Stimulated activated CD4-positive, alpha-beta T cell treated with anti-CD3 and anti-CD28 coated beads, Interleukin-15, amount 100 ng/mL, for 24 hours (primary cell): ENCODE results near the gene MTAP.

ENCODE experiments used
- DNase-seq: peaks from one replicate; pipeline ENCODE4 v3.0.0-alpha.2; 2020

The MTAP gene

DNA sequence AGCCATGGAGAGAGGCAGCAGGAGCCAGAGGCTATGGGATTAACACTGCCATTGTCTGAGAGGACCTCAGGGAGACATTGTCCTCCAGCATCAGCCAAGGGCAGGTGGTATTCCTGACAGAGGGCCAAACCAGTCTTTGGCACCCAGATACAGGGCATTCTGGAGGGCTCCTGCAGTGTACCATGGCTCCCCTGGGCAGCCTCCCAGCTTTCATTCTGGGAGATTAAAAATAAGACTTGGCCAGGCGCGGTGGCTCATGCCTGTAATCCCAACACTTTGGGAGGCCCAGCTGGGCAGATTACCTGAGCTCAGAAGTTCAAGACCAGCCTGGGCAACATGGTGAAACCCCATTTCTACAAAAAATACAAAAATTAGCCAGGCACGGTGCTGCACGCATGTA, 4.2 kb downstream of the MTAP start:
- DNase-seq = no peak

DNA sequence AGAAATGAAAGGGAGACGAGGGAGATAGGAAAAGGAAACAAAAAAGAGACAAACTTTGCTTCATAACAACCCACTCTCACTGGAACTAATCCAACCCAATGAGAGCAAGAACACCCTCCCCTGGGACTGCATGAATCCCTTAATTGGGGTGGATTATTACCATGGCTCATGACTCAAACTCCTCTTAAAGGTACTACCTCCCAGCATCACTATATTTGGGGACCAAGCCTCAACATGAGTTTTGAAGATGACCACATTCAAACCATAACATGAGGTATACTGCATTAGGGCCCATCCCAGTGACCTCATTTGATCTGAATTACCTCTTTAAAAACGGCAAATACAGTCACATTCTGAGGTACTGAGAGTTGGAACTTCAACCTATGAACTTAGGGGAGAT, 8.0 kb downstream of the MTAP start:
- DNase-seq = no peak

DNA sequence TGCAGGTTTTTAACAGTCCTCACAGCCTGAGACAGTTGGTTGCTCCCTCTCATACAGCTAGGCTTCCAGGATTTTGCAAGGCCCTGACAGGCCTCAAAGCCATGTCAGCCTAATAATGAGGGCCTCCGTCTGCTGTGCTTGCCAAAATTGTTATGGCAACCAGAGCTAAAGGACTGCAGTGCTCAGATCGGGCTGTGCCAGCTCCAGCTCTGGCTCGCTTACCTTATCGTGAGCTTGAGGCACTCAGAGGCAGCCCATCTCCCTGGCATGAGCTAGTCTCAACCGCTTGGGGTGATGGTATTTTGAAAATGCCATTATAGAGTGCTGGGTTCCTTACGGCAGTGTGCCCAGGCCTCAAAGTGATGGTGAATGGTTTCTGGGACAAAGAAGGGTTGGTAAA, 8.4 kb downstream of the MTAP start:
- no peak for DNase-seq

DNA sequence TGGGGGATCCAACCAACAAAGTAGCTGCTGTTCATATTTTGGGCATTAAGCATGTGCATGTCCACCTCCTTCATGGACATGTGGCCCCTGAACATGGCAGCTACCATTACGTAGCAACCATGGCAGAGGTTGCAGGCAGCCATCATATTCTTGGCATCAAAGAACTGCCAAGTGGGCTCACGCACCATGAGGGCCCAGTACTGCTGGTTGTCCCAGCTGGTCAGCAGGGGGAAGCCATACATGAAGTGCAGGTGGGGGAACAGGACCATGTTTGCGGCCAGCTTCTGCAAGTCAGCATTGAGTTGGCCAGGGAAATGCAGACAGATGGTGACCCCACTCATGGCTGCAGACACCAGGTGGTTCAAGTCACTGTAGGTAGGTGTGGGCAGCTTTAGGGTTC, 9.5 kb downstream of the MTAP start:
- no peak for DNase-seq

DNA sequence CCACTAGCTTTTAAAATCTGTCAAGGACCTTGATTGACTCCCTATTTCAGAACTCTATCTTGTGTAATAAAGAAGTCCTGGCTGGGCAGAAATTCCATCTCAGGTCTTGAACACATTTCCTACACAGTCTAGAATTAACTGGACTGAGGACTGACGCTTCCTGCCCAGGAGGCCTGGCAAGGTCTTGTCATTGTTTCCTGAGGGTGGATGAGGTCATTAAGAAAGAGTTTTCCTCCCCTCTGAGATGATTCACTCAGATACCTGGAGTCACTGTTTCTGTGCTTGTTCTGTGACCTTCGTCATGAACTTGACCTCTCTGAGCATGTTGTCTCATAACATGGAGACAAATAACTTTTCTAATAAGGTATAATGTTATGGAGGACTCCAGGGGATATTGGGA, 10.0 kb downstream of the MTAP start:
- DNase-seq = no peak

DNA sequence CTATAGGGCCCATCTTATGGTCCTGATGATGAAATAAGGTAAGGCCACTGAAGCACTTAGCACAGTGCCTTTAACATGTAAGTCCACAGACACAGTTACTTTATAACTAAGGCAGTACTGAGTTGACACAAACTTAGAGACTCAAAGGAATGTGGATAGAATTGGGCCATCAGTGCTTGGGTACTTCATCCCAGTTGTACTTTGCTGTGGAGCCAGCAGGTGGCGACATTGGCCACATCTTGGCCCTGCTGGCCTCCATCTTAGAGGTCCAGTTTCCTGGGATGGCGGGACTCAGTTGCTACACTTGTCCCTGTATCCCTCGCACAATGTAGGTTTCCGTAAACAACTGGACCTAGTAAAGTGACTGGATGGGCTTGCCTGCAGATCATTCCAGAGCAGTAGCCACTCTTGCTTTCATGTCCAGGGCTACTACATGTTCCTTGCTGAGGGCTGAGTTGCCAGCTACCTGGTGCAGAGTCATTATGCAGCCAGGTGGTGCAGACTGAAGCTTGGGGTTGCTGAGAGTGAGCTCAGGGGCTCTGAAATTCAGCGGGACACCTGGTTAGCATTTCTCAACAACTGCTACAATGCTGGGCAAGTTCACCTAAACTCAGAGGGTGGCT, 10.6 kb downstream of the MTAP start:
- DNase-seq = peak; percentile 71

DNA sequence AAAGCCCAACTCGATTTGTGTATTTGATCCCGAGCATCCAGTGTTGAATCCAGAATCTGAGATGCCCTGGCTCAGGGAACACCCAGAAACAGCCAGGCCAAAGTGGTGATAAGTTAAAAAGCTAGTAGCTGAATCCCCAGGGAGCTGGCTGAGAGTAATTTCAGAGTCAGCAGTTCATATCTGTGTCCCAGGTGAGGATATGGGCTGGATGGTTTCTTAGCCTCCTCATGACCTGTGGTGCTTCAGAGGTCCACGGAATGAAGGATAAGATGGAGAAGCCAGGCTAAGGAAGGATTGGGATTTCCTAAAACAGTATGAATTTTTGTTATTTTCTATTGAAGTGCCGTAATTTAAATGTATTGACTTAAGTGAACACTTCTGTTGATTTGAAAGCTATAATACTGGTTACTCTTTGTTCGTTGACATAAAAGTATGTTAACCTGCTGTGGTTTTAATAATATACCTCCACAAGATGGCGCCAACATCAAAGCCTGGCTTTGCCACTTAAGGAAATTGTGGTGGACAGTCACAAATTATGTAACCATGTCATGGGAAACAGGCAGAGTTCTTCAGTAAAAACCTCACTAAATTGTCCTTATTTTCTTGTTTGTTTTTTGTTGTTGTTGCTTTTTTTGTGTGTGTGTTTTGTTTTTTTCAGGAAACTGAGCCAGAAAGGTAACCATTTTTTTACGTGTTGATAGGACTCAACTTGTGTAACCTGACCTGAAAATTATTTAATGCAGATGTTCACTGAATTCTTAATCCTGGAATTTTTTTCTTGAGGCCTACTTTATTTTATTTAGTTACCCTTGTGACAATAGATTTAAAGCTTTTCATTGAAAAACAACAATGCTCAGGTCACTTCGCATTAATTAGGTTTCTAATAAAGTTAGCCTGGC, 11.4 kb downstream of the MTAP start:
- peak; percentile 57 for DNase-seq

DNA sequence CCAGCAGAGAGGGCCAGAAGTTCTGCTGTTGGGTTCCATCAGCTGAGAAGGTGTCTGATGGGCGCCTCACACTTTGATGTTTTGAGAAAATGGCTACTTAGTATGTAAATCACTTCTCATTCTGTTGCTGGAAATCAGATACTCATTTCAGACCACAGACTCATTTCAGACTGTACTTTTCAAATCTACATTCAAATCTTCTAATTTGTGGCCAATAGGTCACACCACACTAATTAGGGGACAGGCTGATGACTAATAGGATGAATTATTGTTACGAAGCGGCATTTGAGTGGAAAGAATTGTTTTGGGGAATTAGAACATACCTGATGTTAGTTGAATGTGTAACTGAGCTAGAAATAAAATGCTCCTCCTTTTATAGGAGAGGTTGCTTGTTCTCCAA, 13.2 kb downstream of the MTAP start:
- no peak for DNase-seq

DNA sequence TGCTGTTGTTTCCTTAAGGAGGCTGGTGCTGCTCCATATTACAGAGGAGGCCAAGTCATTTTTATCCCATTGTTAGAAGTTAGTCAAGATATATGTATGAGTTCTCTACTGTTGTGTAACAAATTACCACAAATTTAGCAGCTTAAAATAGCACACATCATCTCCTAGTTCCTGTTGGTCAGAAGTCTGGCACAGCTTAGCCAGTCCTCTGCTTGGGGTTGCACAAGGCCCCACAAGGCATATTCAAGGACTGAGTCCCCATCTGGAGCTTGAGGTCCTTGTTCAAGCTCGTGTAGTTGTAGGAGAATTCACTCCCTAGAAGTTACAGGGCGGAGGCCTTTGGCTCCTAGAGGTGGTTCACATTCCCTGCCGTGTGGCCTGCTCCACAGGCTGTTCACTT, 14.7 kb downstream of the MTAP start:
- no peak for DNase-seq

DNA sequence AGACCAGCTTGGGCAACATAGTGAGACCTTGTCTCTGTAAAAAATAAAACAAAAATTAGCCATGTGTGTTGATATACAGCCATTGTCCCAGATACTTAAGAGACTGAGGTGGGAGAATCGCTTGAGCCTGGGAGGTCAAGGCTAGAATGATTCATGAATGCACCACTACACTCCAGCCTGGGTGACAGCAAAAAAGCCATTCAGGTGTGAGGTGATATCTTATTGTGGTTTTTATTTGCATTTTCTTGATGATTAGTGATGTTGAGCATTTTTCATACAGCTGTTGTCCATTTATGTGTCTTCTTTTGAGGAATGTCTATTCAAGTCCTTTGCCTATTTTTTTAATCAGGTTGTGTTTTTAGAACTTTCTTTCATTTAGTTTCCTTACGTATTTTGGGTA, 23.2 kb downstream of the MTAP start:
- no peak for DNase-seq

DNA sequence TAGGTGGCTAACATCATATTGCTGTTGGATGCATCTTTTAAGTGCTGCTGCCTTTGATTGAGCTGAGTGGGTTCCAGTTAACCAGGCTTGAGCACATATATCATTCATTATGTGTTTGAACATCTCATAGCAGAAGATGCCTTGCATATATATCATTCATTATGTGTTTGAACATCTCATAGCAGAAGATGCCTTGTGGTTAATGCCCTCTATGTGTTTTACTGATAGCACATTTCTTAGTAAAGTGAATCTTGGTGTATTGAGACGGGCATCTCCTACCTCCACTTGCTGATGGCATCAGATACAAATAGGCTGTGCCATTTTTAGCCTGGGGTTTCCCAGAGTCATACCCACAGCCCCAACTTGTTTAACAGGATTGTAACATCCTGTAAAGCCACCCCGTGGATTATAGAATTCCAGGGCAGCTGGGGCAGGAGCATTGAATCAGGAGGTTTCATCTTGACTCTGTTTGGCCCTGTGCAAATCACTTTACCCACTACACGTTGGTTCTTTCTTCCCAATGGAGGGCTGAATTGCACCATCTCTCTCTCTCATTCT, 26.5 kb downstream of the MTAP start:
- DNase-seq = no peak

DNA sequence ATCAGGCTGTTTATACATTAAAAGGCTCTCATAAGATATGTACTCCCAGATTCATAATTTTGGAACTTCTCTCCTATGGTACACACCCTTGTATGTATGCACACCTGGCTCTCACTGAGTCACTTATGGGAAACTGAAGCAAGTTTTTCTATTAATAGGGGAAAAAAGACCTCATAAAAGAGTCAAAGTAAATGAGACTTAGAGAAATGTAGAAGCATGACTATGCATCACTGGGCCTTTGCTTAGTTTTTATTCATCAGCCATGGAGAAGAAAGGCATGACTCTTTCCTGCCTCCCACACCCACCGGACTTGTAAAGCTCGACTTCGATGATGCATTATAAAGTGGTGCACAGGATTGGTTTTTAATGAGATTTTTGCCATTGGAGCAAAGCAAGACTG, 28.2 kb downstream of the MTAP start:
- no peak for DNase-seq

DNA sequence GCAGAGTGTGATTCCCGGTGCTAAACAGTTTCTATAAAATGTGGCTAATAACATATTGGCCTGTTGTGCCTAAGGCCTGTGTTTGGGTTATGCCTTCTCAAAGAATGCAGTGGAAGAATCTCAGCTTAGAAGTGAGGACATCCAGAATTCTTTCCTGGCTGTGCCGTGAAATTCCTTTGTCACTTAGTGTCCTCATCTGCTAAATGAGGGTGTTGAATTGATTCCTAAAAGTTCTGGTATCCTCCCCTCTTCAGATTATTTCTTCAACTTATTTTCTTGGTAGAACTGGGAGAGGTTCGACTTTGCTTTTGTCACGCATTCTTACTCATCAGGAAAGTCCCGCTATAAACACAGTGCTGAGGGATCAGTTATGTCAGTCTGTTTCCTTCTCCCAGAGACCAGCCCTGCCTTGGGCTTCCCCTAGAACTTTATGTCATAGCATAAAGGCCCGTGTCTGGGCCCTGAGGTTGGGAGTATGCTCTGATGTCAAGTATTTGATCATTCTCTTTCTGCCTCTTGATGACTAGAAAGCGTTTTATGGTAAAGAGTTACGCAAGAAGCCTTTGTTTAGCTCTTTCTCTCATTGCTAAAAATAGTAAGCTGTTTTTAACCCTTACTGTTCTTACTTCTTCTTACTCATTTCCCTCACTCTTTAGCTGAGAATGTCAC, 29.5 kb downstream of the MTAP start:
- DNase-seq = peak; percentile 54

DNA sequence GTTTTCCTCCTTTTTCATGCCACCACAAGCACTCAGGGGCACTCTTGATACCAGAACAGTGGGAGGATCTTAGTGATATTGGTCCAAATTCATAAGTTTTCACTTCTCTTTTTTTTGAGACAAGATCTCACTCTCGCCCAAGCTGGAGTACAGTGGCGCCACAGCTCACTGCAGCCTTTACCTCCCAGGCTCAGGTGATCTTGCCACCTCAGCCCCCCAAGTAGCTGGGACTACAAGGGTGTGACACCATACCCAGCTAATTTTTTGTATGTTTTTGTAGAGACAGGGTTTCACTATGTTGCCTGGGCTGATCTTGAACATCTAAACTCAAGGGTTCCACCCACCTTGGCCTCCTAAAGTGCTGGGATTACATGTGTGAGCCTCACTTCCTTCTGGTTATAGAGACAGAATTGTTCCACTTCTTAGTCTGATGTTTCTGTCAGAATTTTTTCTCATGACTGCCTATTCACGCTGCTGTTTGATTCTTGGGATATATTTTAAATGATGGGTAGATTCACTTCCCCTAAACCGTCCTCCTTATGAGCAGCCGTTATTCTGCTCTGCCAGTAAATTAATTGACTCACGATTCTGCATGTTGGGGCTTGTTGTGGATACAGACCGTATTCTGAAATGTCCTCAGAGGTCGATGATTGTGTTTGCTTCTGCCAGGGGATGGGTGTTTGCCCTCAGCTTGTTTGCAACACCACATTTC, 30.8 kb downstream of the MTAP start:
- no peak for DNase-seq

DNA sequence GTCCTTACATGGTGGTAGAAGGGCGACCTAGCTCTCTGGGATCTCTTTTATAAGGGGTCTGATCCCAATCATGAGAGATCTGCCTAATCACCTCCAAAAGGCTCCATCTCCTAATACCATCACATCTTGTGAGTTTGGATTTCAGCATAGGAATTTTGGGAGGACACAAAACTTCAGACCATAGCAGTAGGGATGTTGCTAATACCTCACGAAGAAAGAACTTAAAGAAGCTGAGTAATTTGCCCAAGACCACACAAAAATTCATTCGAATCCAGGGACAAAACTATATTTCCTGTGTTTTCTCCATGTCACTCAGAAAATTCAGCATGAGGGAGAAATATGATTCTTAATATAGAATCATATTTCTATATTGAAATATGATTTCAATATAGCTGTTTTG, 32.7 kb downstream of the MTAP start:
- DNase-seq = no peak

DNA sequence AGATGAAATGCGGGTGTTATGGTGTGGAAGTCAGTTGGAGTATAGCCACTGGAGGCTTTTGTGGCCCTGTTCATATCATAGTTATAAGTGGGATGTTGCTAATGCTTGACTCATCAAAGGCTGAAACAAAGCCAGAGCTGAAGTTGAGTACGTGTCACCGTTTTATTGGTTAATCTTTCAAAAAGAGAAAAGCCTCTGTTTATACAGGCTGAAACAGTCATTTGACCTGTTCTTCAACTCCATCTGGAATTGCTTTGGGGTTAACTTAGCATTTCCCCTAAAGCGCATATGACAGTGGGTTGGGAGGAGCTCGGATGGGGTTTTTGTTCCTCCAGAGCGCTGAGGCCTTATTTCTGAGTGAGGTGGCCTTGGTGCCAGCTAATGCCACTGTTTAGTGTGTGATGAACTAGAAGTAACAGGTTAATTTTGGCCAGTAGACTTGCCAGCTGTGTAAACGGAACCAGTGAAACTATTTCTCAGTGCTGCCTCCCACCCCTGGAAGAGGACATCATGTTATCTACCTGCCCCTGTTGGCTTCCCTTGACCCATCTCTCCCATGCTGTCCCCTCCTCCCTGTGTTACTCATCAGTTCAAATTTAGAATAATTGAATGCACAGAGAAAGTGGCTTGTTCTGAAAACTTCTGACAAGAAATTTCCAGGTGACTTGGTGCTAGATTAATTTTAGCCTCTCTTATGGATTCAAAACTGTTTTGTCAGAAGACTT, 34.2 kb downstream of the MTAP start:
- no peak for DNase-seq

DNA sequence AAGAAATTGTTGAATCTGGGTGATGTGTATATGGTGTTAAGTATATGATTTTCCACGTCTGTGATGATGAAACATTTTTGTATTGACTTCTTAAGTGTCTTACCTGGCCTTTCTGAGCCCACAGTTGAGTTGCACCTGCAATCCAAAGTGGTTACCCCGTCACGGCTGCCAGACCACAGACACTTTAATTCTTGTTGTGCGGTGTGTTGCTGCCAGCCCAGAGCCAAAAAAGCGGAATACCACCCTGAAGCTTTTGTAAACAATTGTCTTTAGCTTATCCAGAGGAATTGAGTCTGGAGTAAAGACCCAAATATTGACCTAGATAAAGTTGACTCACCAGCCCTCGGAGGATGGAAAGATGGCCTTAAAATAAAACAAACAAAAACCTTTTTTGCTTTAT, 35.1 kb downstream of the MTAP start:
- DNase-seq = no peak

DNA sequence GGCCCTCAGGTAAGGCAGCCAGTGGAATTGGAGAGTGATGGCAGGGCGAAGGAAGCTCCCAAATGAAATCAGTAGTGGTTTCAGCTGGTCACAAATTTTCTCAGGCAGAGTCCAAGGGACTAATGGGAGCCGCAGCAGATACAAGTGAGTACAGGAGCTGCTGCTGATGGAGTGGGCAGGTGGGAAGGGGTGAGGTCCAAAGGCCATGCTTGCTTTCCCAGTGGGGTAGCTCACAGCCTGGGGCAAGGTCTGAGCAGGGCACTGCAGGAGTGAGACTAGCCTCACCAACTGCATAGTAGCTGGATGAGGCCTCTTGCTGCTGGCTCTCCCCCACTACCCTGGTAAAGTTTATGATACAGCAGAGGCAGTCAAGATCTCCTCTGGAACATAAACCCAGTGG, 38.2 kb downstream of the MTAP start:
- no peak for DNase-seq

DNA sequence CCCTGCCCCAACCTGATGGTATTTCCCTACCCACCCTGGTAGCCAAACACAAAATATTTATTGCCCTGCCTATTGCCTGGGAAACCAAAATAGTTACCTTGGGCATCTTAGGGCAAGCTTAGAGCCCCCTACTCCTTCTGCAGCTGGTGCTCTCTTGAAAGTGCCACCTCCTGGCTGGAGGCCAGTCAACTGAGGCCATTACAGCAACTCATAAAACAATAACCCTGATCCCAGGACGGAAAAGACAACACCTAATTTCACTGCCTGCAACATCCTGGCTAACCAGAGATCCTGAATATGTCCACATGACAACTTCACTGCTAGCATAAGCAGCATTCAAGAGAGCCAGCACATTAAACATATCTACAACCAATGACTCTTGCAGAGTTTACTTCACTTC, 38.7 kb downstream of the MTAP start:
- no peak for DNase-seq

DNA sequence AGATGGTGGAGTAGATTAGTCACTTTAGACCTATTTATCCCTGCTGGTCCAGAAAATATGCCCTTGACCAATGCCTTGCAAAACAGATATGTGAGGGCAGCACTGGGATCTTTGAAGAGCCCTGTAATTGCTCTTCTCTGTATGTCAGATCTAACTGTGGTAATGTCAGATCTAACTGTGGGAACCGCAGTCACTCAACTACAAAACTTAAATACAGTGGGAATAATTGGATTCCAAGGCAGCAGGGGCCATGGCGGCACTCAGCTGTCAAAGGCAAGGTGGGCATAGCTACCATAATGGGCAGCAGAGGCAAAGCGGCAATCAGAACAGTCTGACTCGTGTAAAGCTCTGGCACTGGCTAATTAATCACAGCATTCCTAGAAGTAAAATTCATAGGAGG, 46.2 kb downstream of the MTAP start:
- DNase-seq = no peak

DNA sequence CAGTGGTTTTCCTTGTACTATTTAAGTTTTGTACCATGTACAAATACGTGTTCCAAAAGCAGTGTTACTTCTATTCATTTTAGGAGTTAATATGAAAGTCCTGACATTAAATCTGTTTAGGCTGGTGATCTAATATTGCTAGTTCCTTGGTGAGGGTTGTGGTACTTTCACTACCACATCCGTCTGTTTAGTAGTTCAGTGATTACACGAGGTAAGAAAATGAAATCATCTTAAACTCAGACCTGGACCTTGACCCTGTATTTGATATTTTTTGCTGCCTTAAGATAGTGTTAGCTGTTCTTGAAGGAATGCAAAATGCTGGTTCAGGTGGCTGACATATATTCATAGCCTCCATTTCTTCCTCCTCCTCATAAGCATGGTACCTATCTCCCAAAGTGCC, 50.3 kb downstream of the MTAP start:
- no peak for DNase-seq

DNA sequence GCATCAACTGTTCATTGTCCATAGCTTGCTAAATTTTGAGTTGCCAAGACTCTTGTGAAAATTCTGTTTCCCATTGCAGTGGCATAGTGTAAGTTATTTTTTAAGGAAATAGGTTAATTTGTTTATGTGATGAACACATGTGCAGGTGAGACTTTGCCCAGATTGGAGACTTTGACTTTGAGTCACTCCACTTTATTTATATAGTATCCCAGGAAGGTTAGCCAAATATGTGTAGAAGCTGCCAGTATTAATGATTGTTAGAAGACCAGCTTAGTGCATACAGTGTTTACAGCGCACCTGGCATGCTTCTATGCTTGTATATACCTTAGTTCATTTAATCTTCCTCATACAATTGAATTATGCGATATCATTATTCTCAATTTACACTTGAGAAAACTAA, 51.0 kb downstream of the MTAP start:
- DNase-seq = no peak

DNA sequence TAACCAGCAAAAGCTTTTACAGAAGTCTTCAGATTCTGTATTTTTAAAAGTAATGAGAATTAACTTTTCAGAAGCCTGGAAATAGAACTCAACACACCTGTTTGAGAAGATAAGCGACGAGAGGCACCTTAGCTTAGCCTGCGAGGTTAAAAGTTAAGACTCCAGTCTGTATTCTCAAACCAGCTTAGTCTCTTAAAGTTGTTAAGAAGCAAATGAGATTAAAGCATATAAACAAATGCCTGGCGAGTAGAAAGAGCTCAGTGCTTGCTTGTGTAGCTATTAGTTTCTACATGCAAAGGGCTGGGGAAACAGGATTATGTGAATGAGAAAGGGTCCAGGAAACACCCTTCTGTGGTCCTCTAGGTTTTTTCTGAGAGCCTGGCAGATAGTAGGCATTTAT, 51.7 kb downstream of the MTAP start:
- DNase-seq = no peak
